Measurements from ENCODE around the gene CES5A.
"Not testable (repeated sequence)": the region's sequence is repeated elsewhere in the genome, so short reads cannot be mapped to it uniquely, and the experiment has no call there.

CES5A gene

GRCh38 chr16:55825115-55825728, 50.0 kb downstream of the CES5A start:
- DNase-seq, result no peak

- no peak for DNase-seq
Measured at GRCh38 chr16:55824473-55825000, 50.6 kb downstream of the CES5A start.

DNA sequence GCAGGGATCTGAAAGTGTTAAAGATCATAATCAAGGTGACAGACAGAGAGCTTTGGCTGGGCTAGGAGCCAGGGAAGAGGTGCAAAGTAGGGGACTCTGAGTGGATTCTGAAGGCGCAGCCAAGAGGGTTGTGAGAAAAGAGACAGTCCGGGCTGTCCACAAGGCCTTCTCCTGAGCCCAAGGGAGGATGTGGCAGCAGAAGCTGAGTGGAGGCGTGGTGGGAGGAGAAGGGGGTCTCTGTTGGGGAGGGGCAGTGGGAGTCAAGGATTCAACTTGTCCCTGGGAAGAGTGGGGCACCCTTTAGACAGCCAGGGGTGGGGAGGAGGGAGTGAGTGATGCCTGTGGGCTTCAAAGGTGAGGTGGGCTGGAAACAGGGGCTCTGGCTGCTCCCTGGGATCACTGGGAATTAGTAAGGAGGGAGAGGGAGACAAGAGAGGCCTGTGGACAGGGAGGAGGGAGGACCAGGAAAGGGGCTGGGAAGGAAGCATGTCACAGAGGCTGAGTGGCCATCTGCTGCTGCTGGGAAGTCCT, 52.8 kb downstream of the CES5A start:
- DNase-seq, result no peak

DNA sequence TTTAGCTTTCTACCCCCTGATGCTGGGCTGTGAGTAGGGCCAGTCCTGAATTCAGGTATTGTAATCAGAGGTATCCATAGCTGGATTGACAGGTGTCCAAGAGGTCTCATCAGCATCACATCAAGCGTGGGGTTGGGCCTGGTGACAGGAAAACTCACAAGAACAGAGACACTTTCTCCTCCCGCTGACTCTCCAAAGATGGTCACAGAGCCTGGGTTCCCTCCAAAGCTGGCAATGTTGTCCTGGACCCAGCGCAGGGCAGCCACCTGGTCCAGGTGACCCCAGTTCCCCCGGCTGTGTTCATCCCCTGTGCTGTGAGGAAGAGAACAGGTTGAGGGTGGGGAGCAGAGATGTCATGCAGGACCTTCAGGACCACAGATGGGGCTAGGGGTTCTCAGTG, 54.0 kb downstream of the CES5A start:
- DNase-seq, result no peak

GRCh38 chr16:55820615-55821014, 54.6 kb downstream of the CES5A start:
- DNase-seq, result no peak

- no peak for DNase-seq
Measured at GRCh38 chr16:55817236-55817912, 57.8 kb downstream of the CES5A start.

DNA sequence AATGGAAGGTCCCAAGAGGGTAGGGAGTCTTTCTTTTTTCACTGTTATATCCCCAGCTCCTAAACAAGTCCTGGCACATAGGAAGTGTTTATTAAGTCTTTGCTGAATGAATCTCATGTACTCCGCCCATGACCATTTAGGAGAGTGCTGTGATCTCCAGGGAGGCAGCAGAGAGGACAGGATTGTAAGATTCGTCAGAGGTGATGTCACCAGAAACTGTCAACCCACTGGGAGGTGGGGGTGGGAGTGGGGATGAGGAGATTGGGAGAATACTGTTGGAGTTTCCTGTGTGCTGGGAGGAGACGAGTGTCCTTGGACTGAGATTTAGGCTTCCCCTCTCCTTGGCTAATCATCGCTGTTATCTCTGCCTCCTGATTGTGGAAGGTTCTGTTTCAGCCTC, 59.0 kb downstream of the CES5A start:
- DNase-seq, result not testable (repeated sequence)

GRCh38 chr16:55815320-55815719, 59.9 kb downstream of the CES5A start:
- DNase-seq, result no peak

DNA sequence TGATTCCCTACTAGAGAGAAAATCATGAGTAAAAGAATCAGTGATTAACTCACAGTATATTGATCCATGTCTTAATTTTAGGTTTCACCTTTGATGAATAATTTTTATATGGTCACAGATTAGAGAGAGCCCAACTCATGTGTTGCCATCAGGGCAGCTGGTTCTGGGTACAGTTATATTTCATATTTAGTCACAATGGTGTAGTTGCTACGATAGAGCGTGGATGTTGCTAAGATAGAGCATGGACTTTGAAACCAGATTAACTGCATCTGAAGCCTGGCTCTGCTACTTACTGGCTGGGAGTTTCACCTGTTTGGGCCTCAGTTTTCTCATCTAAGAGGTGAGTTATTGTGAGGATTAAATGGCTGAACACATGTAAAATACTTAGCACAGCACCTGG, 61.0 kb downstream of the CES5A start:
- DNase-seq, result not testable (repeated sequence)

- not testable (repeated sequence) for DNase-seq
Measured at GRCh38 chr16:55813730-55814129, 61.4 kb downstream of the CES5A start.

DNA sequence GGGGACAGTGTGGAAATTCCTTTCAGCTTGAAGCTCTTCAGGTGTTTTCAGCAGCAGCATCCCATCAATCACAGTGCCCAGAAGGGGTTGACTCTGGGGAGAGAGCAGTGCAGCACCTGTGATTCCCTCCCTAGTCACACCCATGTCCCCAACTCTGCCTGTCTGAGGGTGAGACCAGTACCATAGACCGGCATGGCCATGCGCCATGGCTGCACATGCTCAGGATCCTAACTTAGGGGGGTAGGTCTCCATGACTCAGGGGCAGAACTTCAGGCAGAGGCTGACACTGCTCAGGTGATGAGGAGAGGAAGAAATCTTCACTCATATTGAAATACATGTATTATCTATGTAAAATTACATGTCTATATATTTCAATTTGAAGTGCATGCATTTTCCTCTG, 62.2 kb downstream of the CES5A start:
- DNase-seq, result no peak

DNA sequence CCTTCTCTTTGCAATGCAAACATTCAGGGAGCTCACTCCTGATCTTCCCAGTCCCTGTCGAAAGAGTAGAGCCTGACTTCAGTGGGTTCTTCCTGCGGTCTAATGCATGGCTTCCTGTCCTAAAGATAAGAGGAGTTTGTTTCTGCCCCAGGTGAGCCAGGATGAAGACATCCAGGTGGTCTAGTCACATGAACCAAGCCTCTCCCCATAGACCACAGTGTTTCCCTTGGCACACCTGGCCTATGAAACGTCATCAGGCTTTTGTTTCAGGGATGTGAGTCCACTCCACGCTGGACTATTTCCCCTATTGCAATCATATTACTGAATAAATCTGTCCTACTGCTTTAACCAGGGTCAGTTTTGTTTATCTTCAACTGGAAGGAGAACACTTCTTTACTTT, 63.4 kb downstream of the CES5A start:
- DNase-seq, result no peak

DNA sequence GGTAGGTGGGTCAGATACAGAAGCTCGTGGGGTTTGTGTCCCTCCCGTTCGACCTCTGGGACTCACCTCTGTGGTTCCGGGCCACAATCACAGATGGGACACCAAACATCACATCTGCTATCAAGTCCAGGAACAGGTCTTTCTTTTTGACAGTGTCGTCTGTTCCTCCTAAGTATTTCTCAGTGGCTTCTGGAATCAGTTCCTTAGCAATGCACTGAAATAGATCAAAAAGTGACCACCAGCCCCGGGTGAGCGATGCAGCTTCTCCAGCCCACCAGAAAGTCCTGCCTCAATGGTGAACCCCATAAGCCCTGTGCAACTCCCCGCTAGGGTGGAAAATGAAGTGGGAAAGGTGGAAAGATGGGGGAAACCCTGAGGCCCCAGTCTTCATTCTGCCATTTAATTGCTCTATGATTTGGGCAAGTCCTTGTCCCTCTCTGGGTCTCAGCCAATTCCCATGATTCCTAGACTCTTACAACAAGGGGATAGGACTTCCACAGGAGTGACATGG, 64.7 kb downstream of the CES5A start:
- no peak for DNase-seq

GRCh38 chr16:55809851-55810250, 65.3 kb downstream of the CES5A start:
- no peak for DNase-seq

GRCh38 chr16:55809386-55809785, 65.8 kb downstream of the CES5A start:
- DNase-seq, result no peak

DNA sequence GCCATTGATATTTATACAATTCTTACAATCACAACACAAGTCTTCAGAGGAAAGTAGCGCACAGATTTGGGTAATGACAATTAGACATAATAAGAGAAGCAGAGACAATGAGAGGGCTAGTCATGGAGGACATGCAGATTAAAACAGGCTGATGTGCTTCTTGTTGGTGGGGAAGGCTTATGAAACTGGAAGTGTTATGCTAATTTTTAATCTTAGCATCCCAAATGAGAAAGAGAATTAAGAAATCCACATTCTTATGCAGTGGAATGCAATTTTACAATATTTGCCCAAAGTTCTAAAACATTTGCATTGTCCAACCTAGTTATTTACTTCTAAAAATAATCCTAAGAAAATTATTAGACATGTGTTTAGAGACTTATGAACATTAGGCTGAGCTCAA, 66.9 kb downstream of the CES5A start:
- DNase-seq, result not testable (repeated sequence)

DNA sequence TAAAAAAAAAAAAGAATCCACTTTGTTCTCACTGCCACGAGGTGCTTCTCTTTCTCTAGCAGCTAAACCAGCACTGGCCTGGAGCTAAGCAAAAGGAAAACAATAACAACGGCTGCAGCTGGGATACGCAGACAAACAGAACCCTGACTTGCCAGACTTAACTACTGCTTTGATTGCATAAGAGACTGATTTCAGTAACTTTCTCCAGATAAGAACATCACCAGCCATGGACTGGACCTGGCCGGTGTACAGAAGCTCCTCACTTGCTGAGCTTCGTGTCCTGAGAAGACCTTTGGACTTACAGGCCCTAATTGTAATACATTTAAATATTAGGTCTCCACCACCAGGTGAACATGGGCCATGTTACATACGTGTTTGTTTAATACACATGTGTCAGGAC, 70.1 kb downstream of the CES5A start:
- not testable (repeated sequence) for DNase-seq

DNA sequence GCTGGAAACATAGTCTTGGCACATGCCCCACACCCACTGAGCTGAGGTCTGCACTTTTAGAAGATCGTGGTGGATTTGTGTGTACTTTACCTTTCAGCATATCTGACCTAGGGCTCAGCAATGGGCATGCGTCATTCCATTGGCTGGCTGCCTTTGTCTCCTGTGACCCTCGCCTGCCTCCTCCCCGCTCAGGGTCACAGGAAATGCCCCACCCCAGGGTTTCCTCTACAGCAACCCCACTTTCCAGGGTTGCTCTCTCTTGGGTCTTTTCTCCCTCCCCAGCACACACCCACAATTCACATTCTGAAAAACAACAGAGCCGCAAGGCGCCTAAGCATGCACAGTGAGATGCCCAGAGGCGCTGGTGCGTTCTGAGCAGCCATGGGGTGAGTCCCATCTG, 71.5 kb downstream of the CES5A start:
- DNase-seq, result not testable (repeated sequence)

Measured in central memory CD4-positive, alpha-beta T cell (primary cell).